ENCODE data around the gene CPT1C. TPM values are rescaled to one million over a fixed set of nuclear protein-coding genes. Genes with fewer than 3 reads are reported as not detected.

CPT1C gene
- total RNA-seq, 1 donor from 2014 or later: 33.6 TPM

DNA sequence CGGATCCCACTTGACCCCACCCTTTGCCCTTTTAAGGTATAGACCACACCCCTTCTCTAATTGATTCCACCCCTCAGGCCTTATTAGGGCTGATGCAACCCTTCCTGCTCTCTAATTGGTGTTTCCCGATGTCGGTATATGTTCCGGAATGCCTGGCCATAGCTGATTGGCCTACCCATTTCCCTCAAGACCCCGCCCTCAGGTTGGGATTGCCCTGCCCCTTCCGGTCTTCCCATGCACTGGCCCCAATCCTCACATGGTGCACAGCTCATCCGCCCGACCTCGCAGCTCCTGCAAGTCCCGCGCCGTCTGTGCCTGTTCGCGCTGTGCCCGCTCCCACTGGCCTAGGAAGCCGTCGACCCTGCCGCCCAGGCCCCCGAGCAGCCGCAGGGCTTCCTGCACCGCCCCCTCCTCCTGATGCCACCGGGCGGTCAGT is 54.0 kb downstream of the CPT1C start:
- FAIRE-seq: no peak
- no peak overlapping the region for H3K9ac ChIP-seq (ENCODE audit: low read length)
- H2AFZ ChIP-seq (ENCODE audit: low read depth, low read length): no peak overlapping the region
- H3K9me3 Mint-ChIP-seq (ENCODE audit: unreplicated experiment): peaks cover 12% of the 10 kb centered on the region
- no peak overlapping the region for H3K27ac Mint-ChIP-seq (ENCODE audit: unreplicated experiment)
- no peak overlapping the region for H3K4me3 ChIP-seq (ENCODE audit: insufficient read depth, low read depth, low read length)
- no peaks in the 10 kb centered on the region for H3K4me1 ChIP-seq (ENCODE audit: insufficient read depth, low read length)
- H3K4me3 Mint-ChIP-seq (ENCODE audit: unreplicated experiment): no peak overlapping the region
- H3K4me2 ChIP-seq (ENCODE audit: low read length): no peak overlapping the region
- H3K27me3 Mint-ChIP-seq (ENCODE audit: low read depth, unreplicated experiment): no peaks in the 10 kb centered on the region
- TF ChIP-seq EZH2 (IDR thresholded peaks at IDR 0.05; ENCODE audit: insufficient read depth, low read length): no peak
- TF ChIP-seq, protein P1, sequence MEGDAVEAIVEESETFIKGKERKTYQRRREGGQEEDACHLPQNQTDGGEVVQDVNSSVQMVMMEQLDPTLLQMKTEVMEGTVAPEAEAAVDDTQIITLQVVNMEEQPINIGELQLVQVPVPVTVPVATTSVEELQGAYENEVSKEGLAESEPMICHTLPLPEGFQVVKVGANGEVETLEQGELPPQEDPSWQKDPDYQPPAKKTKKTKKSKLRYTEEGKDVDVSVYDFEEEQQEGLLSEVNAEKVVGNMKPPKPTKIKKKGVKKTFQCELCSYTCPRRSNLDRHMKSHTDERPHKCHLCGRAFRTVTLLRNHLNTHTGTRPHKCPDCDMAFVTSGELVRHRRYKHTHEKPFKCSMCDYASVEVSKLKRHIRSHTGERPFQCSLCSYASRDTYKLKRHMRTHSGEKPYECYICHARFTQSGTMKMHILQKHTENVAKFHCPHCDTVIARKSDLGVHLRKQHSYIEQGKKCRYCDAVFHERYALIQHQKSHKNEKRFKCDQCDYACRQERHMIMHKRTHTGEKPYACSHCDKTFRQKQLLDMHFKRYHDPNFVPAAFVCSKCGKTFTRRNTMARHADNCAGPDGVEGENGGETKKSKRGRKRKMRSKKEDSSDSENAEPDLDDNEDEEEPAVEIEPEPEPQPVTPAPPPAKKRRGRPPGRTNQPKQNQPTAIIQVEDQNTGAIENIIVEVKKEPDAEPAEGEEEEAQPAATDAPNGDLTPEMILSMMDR (IDR thresholded peaks at IDR 0.05; ENCODE audit: insufficient read depth, low read depth, low read length): no peak
- H3K4me1 Mint-ChIP-seq (ENCODE audit: low read depth, unreplicated experiment): no peaks in the 10 kb centered on the region
- H3K79me2 ChIP-seq (ENCODE audit: insufficient read depth, low read length): no peaks in the 10 kb centered on the region
- H3K36me3 Mint-ChIP-seq (ENCODE audit: low read depth, unreplicated experiment): no peaks in the 10 kb centered on the region
- H3K36me3 ChIP-seq (ENCODE audit: insufficient read depth, low read length): no peaks in the 10 kb centered on the region
- DNase-seq (ENCODE audit: low read depth): no peak
- no peaks in the 10 kb centered on the region for H3K9me3 ChIP-seq (ENCODE audit: insufficient read depth, low read depth, low read length)
- H3K27ac ChIP-seq (ENCODE audit: low read depth, low read length): no peak overlapping the region
- H3K27me3 ChIP-seq (ENCODE audit: insufficient read depth, low read length): no peaks in the 10 kb centered on the region
- H4K20me1 ChIP-seq (ENCODE audit: insufficient read depth, low read length): no peaks in the 10 kb centered on the region

DNA sequence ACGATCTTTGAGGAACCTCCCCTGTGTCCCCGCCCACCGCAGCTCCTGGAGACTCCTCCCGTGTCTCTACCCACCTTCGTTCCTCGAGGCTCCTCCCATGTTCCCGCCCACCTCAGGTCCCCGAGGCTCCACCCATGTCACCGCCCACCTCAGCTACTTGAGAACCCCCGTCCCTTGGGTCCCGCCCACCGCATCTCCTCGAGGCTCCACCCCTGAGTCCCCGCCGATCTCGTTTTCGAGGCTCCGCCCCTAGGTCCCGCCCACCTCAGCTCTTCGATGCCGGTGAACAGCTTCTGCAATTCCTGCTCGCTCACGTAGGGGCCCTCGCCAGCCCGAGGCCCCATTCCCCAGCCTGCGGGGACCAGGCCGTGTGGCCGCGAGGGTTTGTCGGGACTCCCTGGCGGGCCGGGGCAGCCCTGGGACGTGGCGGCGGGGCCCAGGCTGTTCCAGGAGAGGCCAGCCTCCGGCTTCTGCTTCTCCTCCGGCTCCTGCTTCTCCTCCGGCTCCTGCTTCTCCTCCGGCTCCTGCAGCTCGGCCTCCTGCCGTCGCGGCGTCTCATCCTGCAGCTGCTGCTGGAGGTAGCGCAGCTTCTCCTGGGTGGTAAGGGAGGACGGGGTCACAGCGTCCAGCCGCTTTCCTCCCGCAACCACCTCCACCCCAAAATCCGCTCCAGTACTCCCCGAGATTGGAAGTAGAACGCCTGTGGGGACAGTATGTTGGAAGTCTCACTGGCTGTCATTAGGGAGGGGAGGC is 55.5 kb downstream of the CPT1C start:
- Histone ChIP-seq H3K27me3 (ENCODE audit: insufficient read depth, low read length) (no peaks in the 10 kb centered on the region), H3K79me2 (ENCODE audit: insufficient read depth, low read length) (no peaks in the 10 kb centered on the region), H3K9me3 (ENCODE audit: insufficient read depth, low read depth, low read length) (no peaks in the 10 kb centered on the region), H3K36me3 (ENCODE audit: insufficient read depth, low read length) (no peaks in the 10 kb centered on the region), H3K4me2 (ENCODE audit: low read length) (peak overlapping the region; percentile 11), H3K9ac (ENCODE audit: low read length) (no peak overlapping the region), H3K27ac (ENCODE audit: low read depth, low read length) (no peak overlapping the region), H3K4me1 (ENCODE audit: insufficient read depth, low read length) (no peaks in the 10 kb centered on the region), H2AFZ (ENCODE audit: low read depth, low read length) (peak overlapping the region; percentile 47), H4K20me1 (ENCODE audit: insufficient read depth, low read length) (no peaks in the 10 kb centered on the region), H3K4me3 (ENCODE audit: insufficient read depth, low read depth, low read length) (no peak overlapping the region)
- Mint-ChIP-seq H3K27ac (ENCODE audit: unreplicated experiment) (no peak overlapping the region), H3K9me3 (ENCODE audit: unreplicated experiment) (peaks cover 15% of the 10 kb centered on the region), H3K4me3 (ENCODE audit: unreplicated experiment) (no peak overlapping the region), H3K4me1 (ENCODE audit: low read depth, unreplicated experiment) (no peaks in the 10 kb centered on the region), H3K27me3 (ENCODE audit: low read depth, unreplicated experiment) (no peaks in the 10 kb centered on the region), H3K36me3 (ENCODE audit: low read depth, unreplicated experiment) (peaks cover 2% of the 10 kb centered on the region)
- TF ChIP-seq EZH2 (IDR thresholded peaks at IDR 0.05; ENCODE audit: insufficient read depth, low read length): no peak
- TF ChIP-seq, protein P1 (IDR thresholded peaks at IDR 0.05; ENCODE audit: insufficient read depth, low read depth, low read length): no peak
- DNase-seq (ENCODE audit: low read depth) (peak; percentile 17), FAIRE-seq (no peak)

All from astrocyte (in vitro differentiated cells and primary cell).